H9 (cell line): ENCODE results near the gene GUCY1A1. TPM values are rescaled to one million over a fixed set of nuclear protein-coding genes. Genes with fewer than 3 reads are reported as not detected.

Experiments used
- DNase-seq: peaks from one replicate; pipeline ENCODE4 v3.0.0-alpha.2; 2017
- H2AFZ ChIP-seq: one replicate; pipeline ENCODE4 v1.6.1; 2013; ENCODE audit warnings: mild to moderate bottlenecking, low read length, control low read depth, moderate library complexity
- H2AK5ac ChIP-seq: 2 replicates; pipeline ENCODE4 v1.6.1; 2013; ENCODE audit warnings: low read length, control low read depth, mixed read lengths; ENCODE audit not compliant: insufficient read length
- H2BK120ac ChIP-seq: one replicate; pipeline ENCODE4 v1.6.1; 2013; ENCODE audit warnings: low read depth, mild to moderate bottlenecking, low read length, control low read depth, inconsistent platforms; ENCODE audit not compliant: poor library complexity, severe bottlenecking
- H2BK12ac ChIP-seq: 2 replicates; pipeline ENCODE4 v1.6.1; 2013; ENCODE audit warnings: low read length, control low read depth, mixed read lengths, low read depth; ENCODE audit not compliant: insufficient read length
- H2BK15ac ChIP-seq: 2 replicates; pipeline ENCODE4 v1.6.1; 2013; ENCODE audit warnings: low read depth, low read length, control low read depth
- H2BK20ac ChIP-seq: one replicate; pipeline ENCODE4 v1.6.1; 2013; ENCODE audit warnings: low read depth, mild to moderate bottlenecking, low read length, control low read depth, inconsistent platforms; ENCODE audit not compliant: poor library complexity, severe bottlenecking
- H2BK5ac ChIP-seq: 2 replicates; pipeline ENCODE4 v1.6.1; 2013; ENCODE audit warnings: low read length, control low read depth, mixed read lengths; ENCODE audit not compliant: insufficient read length
- H3K14ac ChIP-seq: 2 replicates; pipeline ENCODE4 v1.6.1; 2013; ENCODE audit warnings: low read length, control low read depth; ENCODE audit not compliant: insufficient read depth
- H3K18ac ChIP-seq: 2 replicates; pipeline ENCODE4 v1.6.1; 2013; ENCODE audit warnings: low read depth, mild to moderate bottlenecking, mixed read lengths, low read length, control low read depth; ENCODE audit not compliant: insufficient read length
- H3K23ac ChIP-seq: 2 replicates; pipeline ENCODE4 v1.6.1; 2013; ENCODE audit warnings: low read length, control low read depth, mixed read lengths, low read depth; ENCODE audit not compliant: insufficient read length
- H3K23me2 ChIP-seq: 2 replicates; pipeline ENCODE4 v1.6.1; 2013; ENCODE audit warnings: low read depth, mild to moderate bottlenecking, mixed read lengths, low read length, control low read depth; ENCODE audit not compliant: insufficient read length, poor library complexity, severe bottlenecking
- H3K27ac ChIP-seq: 2 replicates; pipeline ENCODE4 v1.5.1; 2013; ENCODE audit warnings: low read length, control low read depth, mixed read lengths, low read depth; ENCODE audit not compliant: insufficient read length
- H3K27me3 ChIP-seq: 2 replicates; pipeline ENCODE4 v1.6.1; 2013; ENCODE audit warnings: low read length, control low read depth, inconsistent platforms; ENCODE audit not compliant: insufficient read depth
- H3K4ac ChIP-seq: 2 replicates; pipeline ENCODE4 v1.6.1; 2013; ENCODE audit warnings: low read depth, mild to moderate bottlenecking, control low read depth, inconsistent platforms, low read length, moderate library complexity
- H3K4me1 ChIP-seq: 2 replicates; pipeline ENCODE4 v1.6.1; 2013; ENCODE audit warnings: low read length, control low read depth, inconsistent platforms; ENCODE audit not compliant: insufficient read depth
- H3K4me2 ChIP-seq: 2 replicates; pipeline ENCODE4 v1.6.1; 2013; ENCODE audit warnings: low read length, control low read depth, mixed read lengths; ENCODE audit not compliant: insufficient read length, insufficient read depth
- H3K56ac ChIP-seq: 2 replicates; pipeline ENCODE4 v1.6.1; 2013; ENCODE audit warnings: low read depth, mild to moderate bottlenecking, mixed read lengths, low read length, control low read depth; ENCODE audit not compliant: insufficient read length
- H3K79me1 ChIP-seq: 2 replicates; pipeline ENCODE4 v1.6.1; 2013; ENCODE audit warnings: low read depth, mild to moderate bottlenecking, moderate library complexity, low read length, control low read depth, inconsistent platforms; ENCODE audit not compliant: insufficient read depth, poor library complexity, severe bottlenecking
- H3K79me2 ChIP-seq: 2 replicates; pipeline ENCODE4 v1.6.1; 2013; ENCODE audit warnings: low read length, control low read depth, inconsistent platforms; ENCODE audit not compliant: insufficient read depth
- H3K9ac ChIP-seq: 2 replicates; pipeline ENCODE4 v1.6.1; 2013; ENCODE audit warnings: low read length, control low read depth, mixed read lengths; ENCODE audit not compliant: insufficient read length; ENCODE audit errors: extremely low read depth
- H3K9me3 ChIP-seq: one replicate; pipeline ENCODE4 v1.6.1; 2013; ENCODE audit warnings: low read depth, low read length, inconsistent platforms; ENCODE audit not compliant: control insufficient read depth
- H3T11ph ChIP-seq: one replicate; pipeline ENCODE4 v1.6.1; 2013; ENCODE audit warnings: mild to moderate bottlenecking, low read length, control low read depth, inconsistent platforms
- H4K20me1 ChIP-seq: one replicate; pipeline ENCODE4 v1.6.1; 2013; ENCODE audit not compliant: control insufficient read depth, insufficient read length, insufficient read depth
- H4K5ac ChIP-seq: 2 replicates; pipeline ENCODE4 v1.6.1; 2013; ENCODE audit warnings: low read depth, mild to moderate bottlenecking, mixed read lengths, low read length, control low read depth; ENCODE audit not compliant: insufficient read length
- H4K8ac ChIP-seq: replicated peaks from 2 replicates; pipeline ENCODE4 v1.6.1; 2013; ENCODE audit warnings: low read length, control low read depth, mixed read lengths, low read depth; ENCODE audit not compliant: insufficient read length
- H4K91ac ChIP-seq: 2 replicates; pipeline ENCODE4 v1.6.1; 2013; ENCODE audit warnings: low read depth, mild to moderate bottlenecking, moderate library complexity, mixed read lengths, low read length, control low read depth; ENCODE audit not compliant: insufficient read length
- H3K27ac Mint-ChIP-seq, 3 experiments: 2 replicates in 2 of 3; 3 replicates in 1 of 3; pipeline ENCODE4 v1.8.0; 2020 to 2021; ENCODE audit warnings: mixed read lengths in 3 of 3, mild to moderate bottlenecking in 1 of 3, moderate library complexity in 1 of 3
- H3K27me3 Mint-ChIP-seq: 2 replicates; pipeline ENCODE4 v1.8.0; 2021; ENCODE audit warnings: low read depth, mild to moderate bottlenecking, moderate library complexity, mixed read lengths
- H3K36me3 Mint-ChIP-seq, 3 experiments: 2 replicates in 2 of 3; 3 replicates in 1 of 3; pipeline ENCODE4 v1.8.0; 2020 to 2021; ENCODE audit warnings: low read depth in 3 of 3, mixed read lengths in 3 of 3; ENCODE audit not compliant: insufficient read depth in 1 of 3
- H3K4me1 Mint-ChIP-seq, 2 experiments: 2 replicates each; pipeline ENCODE4 v1.8.0; 2020; ENCODE audit warnings: mixed read lengths in 2 of 2
- H3K4me3 Mint-ChIP-seq, 2 experiments: 2 replicates in 1 of 2; 3 replicates in 1 of 2; pipeline ENCODE4 v1.8.0; 2020 to 2021; ENCODE audit warnings: mild to moderate bottlenecking in 2 of 2, mixed read lengths in 2 of 2, moderate library complexity in 1 of 2
- H3K9me3 Mint-ChIP-seq, 2 experiments: 2 replicates in 1 of 2; 3 replicates in 1 of 2; pipeline ENCODE4 v1.8.0; 2020; ENCODE audit warnings: mild to moderate bottlenecking in 2 of 2, mixed read lengths in 2 of 2, moderate library complexity in 1 of 2
- WGBS: extraction: QIAGEN DNeasy Blood & Tissue Kit; methylation state at CpG from one replicate; pipeline ENCODE4 v1.1.7; 2013; ENCODE audit warnings: missing lambda C conversion rate, low lambda C conversion rate, mixed read lengths; ENCODE audit not compliant: insufficient read length; ENCODE audit errors: extremely low coverage; 5-methylcytosine and 5-hydroxymethylcytosine counted together
- total RNA-seq: library from RNA; stranded (reverse); gene quantifications from 2 replicates; pipeline ENCODE4 v1.2.1, GENCODE V29; 2021
- TF ChIP-seq, protein P1 (sequence below): fragments of 200-600 bp; sonication (generic); conservative IDR thresholded peaks from 3 replicates; pipeline ENCODE4 v1.8.0; 2021; ENCODE audit warnings: antibody characterized with exemption, mild to moderate bottlenecking

Gene GUCY1A1
- total RNA-seq, 1 experiment from 2014 or later: not detected

- no peaks in the 10 kb centered on the region for H3K9me3 Mint-ChIP-seq
- no peaks in the 10 kb centered on the region for H3K27me3 Mint-ChIP-seq
Measured at GRCh38 chr4:155618183-155618838, 48.3 kb upstream of the GUCY1A1 start.

More at GRCh38 chr4:155618183-155618838, 48.3 kb upstream of the GUCY1A1 start:
- no peak overlapping the region for H2AFZ ChIP-seq
- no peaks in the 10 kb centered on the region for H3K36me3 Mint-ChIP-seq
- no peak overlapping the region for H3K27ac ChIP-seq
- H3K4me1 ChIP-seq: no peaks in the 10 kb centered on the region
- no peak overlapping the region for H2BK15ac ChIP-seq
- no peak overlapping the region for H3K27ac Mint-ChIP-seq
- no peak overlapping the region for H3T11ph ChIP-seq
- H3K4me1 Mint-ChIP-seq: no peaks in the 10 kb centered on the region
- no peak overlapping the region for H4K5ac ChIP-seq
- no peak overlapping the region for H3K18ac ChIP-seq
- H2AK5ac ChIP-seq: no peak overlapping the region
- H3K9me3 ChIP-seq: no peaks in the 10 kb centered on the region
- H3K27me3 ChIP-seq: no peaks in the 10 kb centered on the region
- H2BK120ac ChIP-seq: no peak overlapping the region
- H3K9ac ChIP-seq: no peak overlapping the region
- DNase-seq: no peak
- no peak overlapping the region for H3K4me3 Mint-ChIP-seq
- H2BK5ac ChIP-seq: no peak overlapping the region
- no peak overlapping the region for H3K4me2 ChIP-seq
- H4K20me1 ChIP-seq: no peaks in the 10 kb centered on the region
- no peak overlapping the region for H2BK20ac ChIP-seq
- H4K91ac ChIP-seq: no peak overlapping the region
- H3K79me2 ChIP-seq: no peaks in the 10 kb centered on the region
- no peak overlapping the region for H4K8ac ChIP-seq
- H3K23ac ChIP-seq: no peak overlapping the region
- H3K14ac ChIP-seq: no peak overlapping the region
- H2BK12ac ChIP-seq: no peak overlapping the region
- no peaks in the 10 kb centered on the region for H3K79me1 ChIP-seq
- TF ChIP-seq, protein P1, sequence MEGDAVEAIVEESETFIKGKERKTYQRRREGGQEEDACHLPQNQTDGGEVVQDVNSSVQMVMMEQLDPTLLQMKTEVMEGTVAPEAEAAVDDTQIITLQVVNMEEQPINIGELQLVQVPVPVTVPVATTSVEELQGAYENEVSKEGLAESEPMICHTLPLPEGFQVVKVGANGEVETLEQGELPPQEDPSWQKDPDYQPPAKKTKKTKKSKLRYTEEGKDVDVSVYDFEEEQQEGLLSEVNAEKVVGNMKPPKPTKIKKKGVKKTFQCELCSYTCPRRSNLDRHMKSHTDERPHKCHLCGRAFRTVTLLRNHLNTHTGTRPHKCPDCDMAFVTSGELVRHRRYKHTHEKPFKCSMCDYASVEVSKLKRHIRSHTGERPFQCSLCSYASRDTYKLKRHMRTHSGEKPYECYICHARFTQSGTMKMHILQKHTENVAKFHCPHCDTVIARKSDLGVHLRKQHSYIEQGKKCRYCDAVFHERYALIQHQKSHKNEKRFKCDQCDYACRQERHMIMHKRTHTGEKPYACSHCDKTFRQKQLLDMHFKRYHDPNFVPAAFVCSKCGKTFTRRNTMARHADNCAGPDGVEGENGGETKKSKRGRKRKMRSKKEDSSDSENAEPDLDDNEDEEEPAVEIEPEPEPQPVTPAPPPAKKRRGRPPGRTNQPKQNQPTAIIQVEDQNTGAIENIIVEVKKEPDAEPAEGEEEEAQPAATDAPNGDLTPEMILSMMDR: no peak
- no peaks in the 10 kb centered on the region for H3K23me2 ChIP-seq
- H3K56ac ChIP-seq: no peak overlapping the region
- WGBS: no CpG with 5 or more reads among the region's 8 CpGs
- H3K4ac ChIP-seq: no peak overlapping the region
